Measurements from ENCODE around the gene SPTBN1. TPM values are rescaled to one million over a fixed set of nuclear protein-coding genes. Genes with fewer than 3 reads are reported as not detected.

SPTBN1 gene
- 100 to 1,000 TPM; 179 to 194 TPM for total RNA-seq
- 72.6 TPM for polyA plus RNA-seq (2013, experiment 1 of 2)
- polyA plus RNA-seq (2013, experiment 2 of 2), result 73.2 TPM
- long read RNA-seq, experiment 1, transcript SPTBN1-204 (4 exons, 3,332 nt), result major isoform, 5 of 50 reads
- long read RNA-seq, experiment 1, partial matches to known transcripts, result 26 of 50 reads
- long read RNA-seq, experiment 1, other reads (novel, unspliced or antisense), result 19 of 50 reads
- long read RNA-seq, experiment 2, full-length matches to known transcripts, result 30 of 223 reads
- long read RNA-seq, experiment 2, partial matches to known transcripts, result 143 of 223 reads
- long read RNA-seq, experiment 2, other reads (novel, unspliced or antisense), result 50 of 223 reads
- long read RNA-seq, experiment 3, partial matches to known transcripts, result 176 of 203 reads
- long read RNA-seq, experiment 3, other reads (novel, unspliced or antisense), result 23 of 203 reads
- long read RNA-seq, experiment 4, partial matches to known transcripts, result 15 of 15 reads
- long read RNA-seq, experiment 4, other reads (novel, unspliced or antisense), result 0 of 15 reads

DNA sequence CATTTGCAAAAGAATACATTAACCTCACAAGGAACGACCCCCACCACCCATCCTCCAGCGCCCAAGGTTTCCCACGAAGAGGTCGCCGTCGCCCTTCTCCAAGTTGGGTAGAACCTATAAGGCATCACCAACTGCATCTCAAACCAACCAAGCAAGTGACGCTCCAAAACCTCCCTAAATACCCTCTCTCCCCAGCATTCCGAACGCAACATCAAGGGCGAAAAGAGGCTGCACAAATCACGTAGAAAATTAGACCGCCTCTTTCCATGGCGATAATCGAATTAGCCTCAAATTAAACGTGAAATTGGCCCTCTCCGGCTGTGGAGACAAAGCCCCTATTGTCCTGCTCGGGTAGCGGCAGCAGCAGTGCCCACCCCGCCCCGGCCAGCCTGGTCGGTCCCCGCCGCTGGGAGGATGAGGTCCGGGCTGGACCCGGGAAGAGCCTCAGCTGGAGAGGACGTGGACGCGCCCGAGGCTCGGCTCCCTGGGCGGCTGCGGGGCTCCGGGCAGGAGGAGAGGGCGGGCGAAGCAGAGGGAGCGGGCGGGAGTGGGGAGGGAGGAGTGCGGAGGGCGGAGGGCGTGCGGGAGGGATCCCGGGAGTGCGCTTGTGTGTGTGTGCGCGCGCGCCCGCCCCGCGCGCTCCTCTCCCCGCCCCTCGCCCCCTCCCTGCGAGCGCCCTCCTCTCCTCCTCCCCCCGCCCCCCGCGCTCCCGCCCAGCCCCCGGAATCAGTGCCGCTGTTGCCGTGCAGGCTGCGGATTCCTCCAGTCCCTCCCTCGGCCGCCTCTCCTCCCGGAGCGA, at the start of gene SPTBN1:
Gene SPTBN1 (plus strand): TSS at position 765 of the 799 bp plus-strand sequence. CDS start 70,092 bp downstream, outside the sequence.
- Histone ChIP-seq H3K36me3 (ENCODE audit: control insufficient read depth, insufficient read depth, low read length) (no peaks in the 10 kb centered on the region), H3K4me3 (ENCODE audit: low read length) (peak within 1 kb of the TSS; percentile 95), H3K27me3 (ENCODE audit: control insufficient read depth, insufficient read depth, low read length, poor library complexity, severe bottlenecking) (peaks cover 6% of the 10 kb centered on the region), H3K9me3 (ENCODE audit: control insufficient read depth, low read length) (no peaks in the 10 kb centered on the region), H3K4me1 (ENCODE audit: control insufficient read depth, insufficient read depth, low read length) (peaks cover 7% of the 10 kb centered on the region), H3K9ac (ENCODE audit: extremely low read depth, low read length, poor library complexity, severe bottlenecking) (peak within 1 kb of the TSS; percentile 50), H3K27ac (ENCODE audit: low read depth, low read length) (peak within 1 kb of the TSS; percentile 87)
- Mint-ChIP-seq H3K4me1 (peaks cover 19% of the 10 kb centered on the region), H3K27me3 (ENCODE audit: insufficient read depth) (peaks cover 20% of the 10 kb centered on the region), H3K27ac (peak within 1 kb of the TSS; percentile 86), H3K9me3 (no peaks in the 10 kb centered on the region), H3K36me3 (ENCODE audit: low read depth) (no peaks in the 10 kb centered on the region), H3K4me3 (peak within 1 kb of the TSS; percentile 82)
- TF ChIP-seq CTCF (conservative IDR thresholded peaks at IDR 0.05), result peak; percentile 22
- 0 to 1% methylated on average over 18 to 63 of the region's 67 CpGs for WGBS, 2 experiments (ENCODE audit: insufficient coverage in 1 of 2, insufficient read length in 1 of 2)
- peak; percentile 95 for DNase-seq

- TF ChIP-seq CTCF (conservative IDR thresholded peaks at IDR 0.05), result no peak
- H3K27ac ChIP-seq (ENCODE audit: low read depth, low read length), result no peak overlapping the region
These were observed 48.4 kb upstream of the SPTBN1 start for GRCh38 chr2:54407693-54408092.

GRCh38 chr2:54408288-54408687, 47.8 kb upstream of the SPTBN1 start:
- no peak overlapping the region for H3K27ac ChIP-seq (ENCODE audit: low read depth, low read length)
- no peak overlapping the region for H3K4me3 Mint-ChIP-seq
- H3K27me3 Mint-ChIP-seq (ENCODE audit: insufficient read depth), result no peaks in the 10 kb centered on the region
- H3K4me1 ChIP-seq (ENCODE audit: control insufficient read depth, insufficient read depth, low read length), result no peaks in the 10 kb centered on the region
- H3K9me3 Mint-ChIP-seq, result no peaks in the 10 kb centered on the region
- TF ChIP-seq CTCF (conservative IDR thresholded peaks at IDR 0.05), result no peak
- H3K9me3 ChIP-seq (ENCODE audit: control insufficient read depth, low read length), result no peaks in the 10 kb centered on the region
- H3K27ac Mint-ChIP-seq, result no peak overlapping the region
- H3K9ac ChIP-seq (ENCODE audit: extremely low read depth, low read length, poor library complexity, severe bottlenecking), result no peak overlapping the region
- no peak overlapping the region for H3K4me3 ChIP-seq (ENCODE audit: low read length)
- no peaks in the 10 kb centered on the region for H3K36me3 ChIP-seq (ENCODE audit: control insufficient read depth, insufficient read depth, low read length)
- H3K4me1 Mint-ChIP-seq, result peaks cover 28% of the 10 kb centered on the region
- DNase-seq, result no peak
- WGBS, 2 experiments (ENCODE audit: insufficient coverage in 1 of 2, insufficient read length in 1 of 2), result 95 to 100% methylated on average over 3 of the region's 3 CpGs
- no peaks in the 10 kb centered on the region for H3K27me3 ChIP-seq (ENCODE audit: control insufficient read depth, insufficient read depth, low read length, poor library complexity, severe bottlenecking)
- H3K36me3 Mint-ChIP-seq (ENCODE audit: low read depth), result no peaks in the 10 kb centered on the region

More at GRCh38 chr2:54407693-54408092, 48.4 kb upstream of the SPTBN1 start:
- H3K9me3 Mint-ChIP-seq, result no peaks in the 10 kb centered on the region
- H3K36me3 Mint-ChIP-seq (ENCODE audit: low read depth), result no peaks in the 10 kb centered on the region
- Histone ChIP-seq H3K9me3 (ENCODE audit: control insufficient read depth, low read length) (no peaks in the 10 kb centered on the region), H3K4me1 (ENCODE audit: control insufficient read depth, insufficient read depth, low read length) (no peaks in the 10 kb centered on the region), H3K36me3 (ENCODE audit: control insufficient read depth, insufficient read depth, low read length) (no peaks in the 10 kb centered on the region), H3K27me3 (ENCODE audit: control insufficient read depth, insufficient read depth, low read length, poor library complexity, severe bottlenecking) (no peaks in the 10 kb centered on the region), H3K9ac (ENCODE audit: extremely low read depth, low read length, poor library complexity, severe bottlenecking) (no peak overlapping the region), H3K4me3 (ENCODE audit: low read length) (no peak overlapping the region)
- 83 to 86% methylated on average over 3 of the region's 3 CpGs for WGBS, 2 experiments (ENCODE audit: insufficient coverage in 1 of 2, insufficient read length in 1 of 2)
- no peak overlapping the region for H3K4me3 Mint-ChIP-seq
- peaks cover 33% of the 10 kb centered on the region for H3K4me1 Mint-ChIP-seq
- H3K27me3 Mint-ChIP-seq (ENCODE audit: insufficient read depth), result no peaks in the 10 kb centered on the region
- no peak for DNase-seq
- H3K27ac Mint-ChIP-seq, result no peak overlapping the region

All from endodermal cell (in vitro differentiated cells).